ENCODE data around the gene TMCC1.

DNA sequence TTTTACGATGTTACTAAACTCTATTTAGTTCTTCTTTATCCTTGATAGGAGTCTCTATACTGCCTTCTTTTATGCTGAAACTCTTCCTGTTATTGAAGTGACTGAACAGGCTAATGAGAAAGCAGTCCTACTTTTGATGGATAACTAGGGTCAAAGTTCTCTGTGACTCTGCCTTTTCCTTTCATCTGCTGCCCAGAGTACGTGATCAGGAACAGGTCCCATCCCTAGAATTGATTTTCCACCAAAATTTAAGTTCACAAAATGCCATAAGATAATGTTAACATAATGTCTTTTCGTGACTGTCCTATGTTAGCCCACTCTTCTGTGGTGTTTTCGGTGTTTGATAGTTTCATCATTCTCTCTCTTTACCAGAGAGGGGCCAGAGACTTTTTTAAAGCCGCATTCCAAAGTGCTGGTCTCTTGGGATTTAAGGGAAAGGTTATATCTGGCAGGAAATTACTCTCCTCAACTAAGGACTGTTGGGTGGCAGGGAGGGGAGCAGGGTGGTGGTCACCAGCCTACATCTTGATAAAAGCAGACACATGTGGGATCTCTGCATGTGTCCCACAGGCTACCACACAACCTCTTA is 236.8 kb downstream of the TMCC1 start:
- TF ChIP-seq ARNT (IDR thresholded peaks at IDR 0.05) (no peak), ZNF384 (IDR thresholded peaks at IDR 0.05) (no peak), TARDBP (IDR thresholded peaks at IDR 0.05) (no peak), NFRKB (IDR thresholded peaks at IDR 0.05) (no peak), SUZ12 (IDR thresholded peaks at IDR 0.05) (no peak)
- TF ChIP-seq, protein P1, sequence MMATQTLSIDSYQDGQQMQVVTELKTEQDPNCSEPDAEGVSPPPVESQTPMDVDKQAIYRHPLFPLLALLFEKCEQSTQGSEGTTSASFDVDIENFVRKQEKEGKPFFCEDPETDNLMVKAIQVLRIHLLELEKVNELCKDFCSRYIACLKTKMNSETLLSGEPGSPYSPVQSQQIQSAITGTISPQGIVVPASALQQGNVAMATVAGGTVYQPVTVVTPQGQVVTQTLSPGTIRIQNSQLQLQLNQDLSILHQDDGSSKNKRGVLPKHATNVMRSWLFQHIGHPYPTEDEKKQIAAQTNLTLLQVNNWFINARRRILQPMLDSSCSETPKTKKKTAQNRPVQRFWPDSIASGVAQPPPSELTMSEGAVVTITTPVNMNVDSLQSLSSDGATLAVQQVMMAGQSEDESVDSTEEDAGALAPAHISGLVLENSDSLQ (IDR thresholded peaks at IDR 0.05), result no peak
